ENCODE data around the gene FAM3D. TPM values are rescaled to one million over a fixed set of nuclear protein-coding genes. Genes with fewer than 3 reads are reported as not detected.
"Not testable (repeated sequence)": the region's sequence is repeated elsewhere in the genome, so short reads cannot be mapped to it uniquely, and the experiment has no call there.

Gene FAM3D
- total and polyA plus RNA-seq, 5 donors from 2014 or later = not detected

- Mint-ChIP-seq H3K4me3 (no peak overlapping the region), H3K27me3 (peaks cover 9% of the 10 kb centered on the region), H3K36me3 (no peaks in the 10 kb centered on the region), H3K9me3 (peaks cover 0 to 3% (median 0%) of the 10 kb centered on the region in 7 donors), H3K4me1 (no peaks in the 10 kb centered on the region), H3K27ac (no peak overlapping the region)
- ATAC-seq (ENCODE audit: low read depth in 2 of 2) (no peak), DNase-seq (no peak)
- Histone ChIP-seq H3K9me3 (ENCODE audit: control insufficient read depth in 2 of 2, low read length in 2 of 2) (no peaks in the 10 kb centered on the region), H3K27ac (ENCODE audit: insufficient read depth, low read length, poor library complexity, severe bottlenecking) (no peak overlapping the region), H3K36me3 (ENCODE audit: control insufficient read depth, insufficient read depth, low read length) (no peaks in the 10 kb centered on the region), H3K27me3 (ENCODE audit: control insufficient read depth, insufficient read depth, low read length) (no peaks in the 10 kb centered on the region), H3K4me3 (ENCODE audit: low read depth, low read length) (no peak overlapping the region), H3K4me1 (ENCODE audit: control insufficient read depth, insufficient read depth, low read length, poor library complexity, severe bottlenecking) (no peaks in the 10 kb centered on the region)
Measured at GRCh38 chr3:58704745-58705144, 38.2 kb upstream of the FAM3D start.

- not testable (repeated sequence) for DNase-seq; H3K4me1 Mint-ChIP-seq; H3K27ac Mint-ChIP-seq; H3K4me3 Mint-ChIP-seq; H3K9me3 ChIP-seq (ENCODE audit: control insufficient read depth in 2 of 2, low read length in 2 of 2); H3K9me3 Mint-ChIP-seq; H3K36me3 Mint-ChIP-seq; H3K36me3 ChIP-seq (ENCODE audit: control insufficient read depth, insufficient read depth, low read length); H3K27me3 ChIP-seq (ENCODE audit: control insufficient read depth, insufficient read depth, low read length); H3K4me3 ChIP-seq (ENCODE audit: low read depth, low read length); H3K27ac ChIP-seq (ENCODE audit: insufficient read depth, low read length, poor library complexity, severe bottlenecking); H3K4me1 ChIP-seq (ENCODE audit: control insufficient read depth, insufficient read depth, low read length, poor library complexity, severe bottlenecking); ATAC-seq (ENCODE audit: low read depth in 2 of 2)
- peaks cover 11% of the 10 kb centered on the region for H3K27me3 Mint-ChIP-seq
Measured at GRCh38 chr3:58704304-58704703, 37.7 kb upstream of the FAM3D start.

- DNase-seq (no peak), ATAC-seq (ENCODE audit: low read depth in 2 of 2) (no peak)
- H3K27ac ChIP-seq (ENCODE audit: insufficient read depth, low read length, poor library complexity, severe bottlenecking) = no peak overlapping the region
- Mint-ChIP-seq H3K27me3 (peaks cover 4% of the 10 kb centered on the region), H3K4me3 (no peak overlapping the region), H3K4me1 (no peaks in the 10 kb centered on the region), H3K27ac (no peak overlapping the region), H3K9me3 (peaks cover 0 to 3% (median 0%) of the 10 kb centered on the region in 7 donors), H3K36me3 (no peaks in the 10 kb centered on the region)
- no peaks in the 10 kb centered on the region for H3K4me1 ChIP-seq (ENCODE audit: control insufficient read depth, insufficient read depth, low read length, poor library complexity, severe bottlenecking)
- H3K9me3 ChIP-seq (ENCODE audit: control insufficient read depth in 2 of 2, low read length in 2 of 2) = no peaks in the 10 kb centered on the region
- no peak overlapping the region for H3K4me3 ChIP-seq (ENCODE audit: low read depth, low read length)
- no peaks in the 10 kb centered on the region for H3K36me3 ChIP-seq (ENCODE audit: control insufficient read depth, insufficient read depth, low read length)
- no peaks in the 10 kb centered on the region for H3K27me3 ChIP-seq (ENCODE audit: control insufficient read depth, insufficient read depth, low read length)
Measured at GRCh38 chr3:58698246-58698645, 31.7 kb upstream of the FAM3D start.

- DNase-seq = no peak
- Mint-ChIP-seq H3K4me1 (no peaks in the 10 kb centered on the region), H3K27ac (no peak overlapping the region), H3K9me3 (peaks cover 0 to 3% (median 0%) of the 10 kb centered on the region in 7 donors), H3K4me3 (no peak overlapping the region), H3K36me3 (no peaks in the 10 kb centered on the region), H3K27me3 (peaks cover 4% of the 10 kb centered on the region)
- Histone ChIP-seq H3K4me1 (ENCODE audit: control insufficient read depth, insufficient read depth, low read length, poor library complexity, severe bottlenecking) (no peaks in the 10 kb centered on the region), H3K27me3 (ENCODE audit: control insufficient read depth, insufficient read depth, low read length) (no peaks in the 10 kb centered on the region), H3K4me3 (ENCODE audit: low read depth, low read length) (no peak overlapping the region), H3K27ac (ENCODE audit: insufficient read depth, low read length, poor library complexity, severe bottlenecking) (no peak overlapping the region), H3K36me3 (ENCODE audit: control insufficient read depth, insufficient read depth, low read length) (no peaks in the 10 kb centered on the region), H3K9me3 (ENCODE audit: control insufficient read depth in 2 of 2, low read length in 2 of 2) (no peaks in the 10 kb centered on the region)
- ATAC-seq (ENCODE audit: low read depth in 2 of 2) = no peak
Measured at GRCh38 chr3:58697561-58697960, 31.0 kb upstream of the FAM3D start.

GRCh38 chr3:58696813-58697212 lies 30.2 kb upstream of the FAM3D start:
- not testable (repeated sequence) for H3K36me3 Mint-ChIP-seq; H3K27me3 ChIP-seq (ENCODE audit: control insufficient read depth, insufficient read depth, low read length); ATAC-seq (ENCODE audit: low read depth in 2 of 2); H3K4me3 Mint-ChIP-seq; H3K4me3 ChIP-seq (ENCODE audit: low read depth, low read length); H3K4me1 ChIP-seq (ENCODE audit: control insufficient read depth, insufficient read depth, low read length, poor library complexity, severe bottlenecking); H3K9me3 Mint-ChIP-seq; H3K36me3 ChIP-seq (ENCODE audit: control insufficient read depth, insufficient read depth, low read length); H3K27ac Mint-ChIP-seq; H3K27ac ChIP-seq (ENCODE audit: insufficient read depth, low read length, poor library complexity, severe bottlenecking); H3K27me3 Mint-ChIP-seq; H3K4me1 Mint-ChIP-seq; DNase-seq; H3K9me3 ChIP-seq (ENCODE audit: control insufficient read depth in 2 of 2, low read length in 2 of 2)

GRCh38 chr3:58696093-58696492 lies 29.5 kb upstream of the FAM3D start:
- Mint-ChIP-seq H3K27me3 (peaks cover 4% of the 10 kb centered on the region), H3K36me3 (no peaks in the 10 kb centered on the region), H3K9me3 (peaks cover 0 to 7% (median 0%) of the 10 kb centered on the region in 7 donors), H3K4me1 (no peaks in the 10 kb centered on the region), H3K4me3 (no peak overlapping the region), H3K27ac (no peak overlapping the region)
- Histone ChIP-seq H3K27ac (ENCODE audit: insufficient read depth, low read length, poor library complexity, severe bottlenecking) (no peak overlapping the region), H3K9me3 (ENCODE audit: control insufficient read depth in 2 of 2, low read length in 2 of 2) (peaks cover 4 to 9% of the 10 kb centered on the region in 2 experiments), H3K4me3 (ENCODE audit: low read depth, low read length) (no peak overlapping the region), H3K36me3 (ENCODE audit: control insufficient read depth, insufficient read depth, low read length) (no peaks in the 10 kb centered on the region), H3K4me1 (ENCODE audit: control insufficient read depth, insufficient read depth, low read length, poor library complexity, severe bottlenecking) (no peaks in the 10 kb centered on the region), H3K27me3 (ENCODE audit: control insufficient read depth, insufficient read depth, low read length) (no peaks in the 10 kb centered on the region)
- ATAC-seq (ENCODE audit: low read depth in 2 of 2) (no peak), DNase-seq (no peak)

GRCh38 chr3:58695284-58695683 lies 28.7 kb upstream of the FAM3D start:
- ATAC-seq (ENCODE audit: low read depth in 2 of 2); H3K27ac ChIP-seq (ENCODE audit: insufficient read depth, low read length, poor library complexity, severe bottlenecking); H3K9me3 Mint-ChIP-seq; H3K4me1 ChIP-seq (ENCODE audit: control insufficient read depth, insufficient read depth, low read length, poor library complexity, severe bottlenecking); H3K27me3 Mint-ChIP-seq; H3K9me3 ChIP-seq (ENCODE audit: control insufficient read depth in 2 of 2, low read length in 2 of 2); DNase-seq; H3K4me3 ChIP-seq (ENCODE audit: low read depth, low read length); H3K36me3 ChIP-seq (ENCODE audit: control insufficient read depth, insufficient read depth, low read length); H3K27ac Mint-ChIP-seq; H3K4me1 Mint-ChIP-seq; H3K4me3 Mint-ChIP-seq; H3K27me3 ChIP-seq (ENCODE audit: control insufficient read depth, insufficient read depth, low read length); H3K36me3 Mint-ChIP-seq: not testable (repeated sequence)

- Mint-ChIP-seq H3K27me3 (peaks cover 8% of the 10 kb centered on the region), H3K9me3 (peaks cover 0 to 8% (median 0%) of the 10 kb centered on the region in 7 donors), H3K4me3 (no peak overlapping the region), H3K4me1 (no peaks in the 10 kb centered on the region), H3K36me3 (no peaks in the 10 kb centered on the region), H3K27ac (peak overlapping the region in 1 of 3 donors; percentile 2)
- ATAC-seq (ENCODE audit: low read depth in 2 of 2) (no peak), DNase-seq (no peak)
- H3K36me3 ChIP-seq (ENCODE audit: control insufficient read depth, insufficient read depth, low read length) = no peaks in the 10 kb centered on the region
- no peak overlapping the region for H3K4me3 ChIP-seq (ENCODE audit: low read depth, low read length)
- peaks cover 4 to 9% of the 10 kb centered on the region in 2 experiments for H3K9me3 ChIP-seq (ENCODE audit: control insufficient read depth in 2 of 2, low read length in 2 of 2)
- H3K27me3 ChIP-seq (ENCODE audit: control insufficient read depth, insufficient read depth, low read length) = no peaks in the 10 kb centered on the region
- no peaks in the 10 kb centered on the region for H3K4me1 ChIP-seq (ENCODE audit: control insufficient read depth, insufficient read depth, low read length, poor library complexity, severe bottlenecking)
- no peak overlapping the region for H3K27ac ChIP-seq (ENCODE audit: insufficient read depth, low read length, poor library complexity, severe bottlenecking)
Measured at GRCh38 chr3:58693940-58694850, 27.6 kb upstream of the FAM3D start.
